ENCODE measurements around the gene TLE3. TPM values are rescaled to one million over a fixed set of nuclear protein-coding genes. Genes with fewer than 3 reads are reported as not detected.

The TLE3 gene
- total and polyA plus RNA-seq, 2 of the 13 experiments (the other 11 are each of a cell fraction or from before 2014, with no cell fraction given), result 11.9 to 13.8 TPM

DNA sequence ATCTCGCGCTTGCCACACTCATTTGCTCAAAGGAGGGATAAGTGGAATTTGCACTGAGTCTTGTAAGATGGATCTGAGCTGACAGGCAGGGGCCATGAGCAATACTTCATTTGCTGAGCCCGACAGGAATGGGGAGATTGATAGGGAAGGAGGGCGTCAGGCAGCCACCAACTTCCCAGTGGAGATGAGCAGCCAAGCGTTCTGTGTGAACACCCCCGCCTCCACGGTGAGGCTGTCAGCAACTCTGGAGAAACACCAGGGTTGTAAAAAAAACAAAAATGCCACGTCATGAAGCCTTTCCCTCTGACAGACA lies 36.8 kb downstream of the TLE3 start:
- ChIA-PET CTCF (ENCODE audit: low intra/inter-chr PET ratio, low total read pairs) (no interaction called here), POLR2A (no interaction called here)
- in situ Hi-C loops (cut with HindIII; ENCODE audit: extremely low pct_ligation_motif_present, low pct_unique_long_range_greater_than_20kb), result no loop called here
- H3K36me3 ChIP-seq (replicated peaks in 1 of 2; ENCODE audit: control insufficient read depth in 1 of 2, insufficient read depth in 2 of 2, low read length in 2 of 2), result peaks cover 52 to 90% of the 10 kb centered on the region in 2 experiments
- no peak overlapping the region for H3K9ac ChIP-seq (ENCODE audit: insufficient read depth, low read depth, low read length)
- no peak overlapping the region for H3K4me3 ChIP-seq (replicated peaks in 1 of 3; ENCODE audit: insufficient read depth in 1 of 3, low read depth in 2 of 3, low read length in 3 of 3)
- 97% methylated on average over 8 of the region's 8 CpGs for WGBS (ENCODE audit: low lambda C conversion rate)
- no peaks in the 10 kb centered on the region for H3K9me3 ChIP-seq (ENCODE audit: low read length)
- intact Hi-C loops (cut with micrococcal nuclease; ENCODE audit: unreplicated experiment), result no loop called here
- no peak overlapping the region for H3K4me2 ChIP-seq (ENCODE audit: low read depth, low read length)
- no TSS peak for BruUV-seq (replicated peaks)
- no peak overlapping the region for H2AFZ ChIP-seq (ENCODE audit: low read length)
- no peak for TF ChIP-seq ARNT2 (CRISPR knock-in tag; IDR thresholded peaks at IDR 0.05; ENCODE audit: low read depth)
- TF ChIP-seq, protein P1, sequence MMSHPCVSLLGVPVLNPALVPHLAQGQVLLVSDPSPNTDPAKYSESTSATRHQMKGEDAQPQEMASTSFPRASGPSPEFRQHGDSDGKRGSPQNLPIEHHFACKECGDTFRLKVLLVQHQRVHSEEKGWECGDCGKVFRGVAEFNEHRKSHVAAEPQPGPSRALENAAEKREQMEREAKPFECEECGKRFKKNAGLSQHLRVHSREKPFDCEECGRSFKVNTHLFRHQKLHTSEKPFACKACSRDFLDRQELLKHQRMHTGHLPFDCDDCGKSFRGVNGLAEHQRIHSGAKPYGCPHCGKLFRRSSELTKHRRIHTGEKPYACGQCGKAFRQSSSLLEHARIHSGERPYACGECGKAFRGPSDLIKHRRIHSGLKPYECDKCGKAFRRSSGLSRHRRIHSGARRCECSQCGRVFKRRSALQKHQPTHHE (CRISPR knock-in tag; IDR thresholded peaks at IDR 0.05; ENCODE audit: borderline replicate concordance), result no peak
- TF ChIP-seq MATR3 (CRISPR knock-in tag; IDR thresholded peaks at IDR 0.05), result no peak
- TF ChIP-seq MYNN (CRISPR knock-in tag; IDR thresholded peaks at IDR 0.05; ENCODE audit: low read depth), result no peak
- TF ChIP-seq, protein P2, sequence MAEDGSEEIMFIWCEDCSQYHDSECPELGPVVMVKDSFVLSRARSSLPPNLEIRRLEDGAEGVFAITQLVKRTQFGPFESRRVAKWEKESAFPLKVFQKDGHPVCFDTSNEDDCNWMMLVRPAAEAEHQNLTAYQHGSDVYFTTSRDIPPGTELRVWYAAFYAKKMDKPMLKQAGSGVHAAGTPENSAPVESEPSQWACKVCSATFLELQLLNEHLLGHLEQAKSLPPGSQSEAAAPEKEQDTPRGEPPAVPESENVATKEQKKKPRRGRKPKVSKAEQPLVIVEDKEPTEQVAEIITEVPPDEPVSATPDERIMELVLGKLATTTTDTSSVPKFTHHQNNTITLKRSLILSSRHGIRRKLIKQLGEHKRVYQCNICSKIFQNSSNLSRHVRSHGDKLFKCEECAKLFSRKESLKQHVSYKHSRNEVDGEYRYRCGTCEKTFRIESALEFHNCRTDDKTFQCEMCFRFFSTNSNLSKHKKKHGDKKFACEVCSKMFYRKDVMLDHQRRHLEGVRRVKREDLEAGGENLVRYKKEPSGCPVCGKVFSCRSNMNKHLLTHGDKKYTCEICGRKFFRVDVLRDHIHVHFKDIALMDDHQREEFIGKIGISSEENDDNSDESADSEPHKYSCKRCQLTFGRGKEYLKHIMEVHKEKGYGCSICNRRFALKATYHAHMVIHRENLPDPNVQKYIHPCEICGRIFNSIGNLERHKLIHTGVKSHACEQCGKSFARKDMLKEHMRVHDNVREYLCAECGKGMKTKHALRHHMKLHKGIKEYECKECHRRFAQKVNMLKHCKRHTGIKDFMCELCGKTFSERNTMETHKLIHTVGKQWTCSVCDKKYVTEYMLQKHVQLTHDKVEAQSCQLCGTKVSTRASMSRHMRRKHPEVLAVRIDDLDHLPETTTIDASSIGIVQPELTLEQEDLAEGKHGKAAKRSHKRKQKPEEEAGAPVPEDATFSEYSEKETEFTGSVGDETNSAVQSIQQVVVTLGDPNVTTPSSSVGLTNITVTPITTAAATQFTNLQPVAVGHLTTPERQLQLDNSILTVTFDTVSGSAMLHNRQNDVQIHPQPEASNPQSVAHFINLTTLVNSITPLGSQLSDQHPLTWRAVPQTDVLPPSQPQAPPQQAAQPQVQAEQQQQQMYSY (CRISPR knock-in tag; IDR thresholded peaks at IDR 0.05), result no peak
- no peak for TF ChIP-seq HDAC1 (CRISPR knock-in tag; IDR thresholded peaks at IDR 0.05)
- TF ChIP-seq, protein P3, sequence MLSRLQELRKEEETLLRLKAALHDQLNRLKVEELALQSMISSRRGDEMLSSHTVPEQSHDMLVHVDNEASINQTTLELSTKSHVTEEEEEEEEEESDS (CRISPR knock-in tag; IDR thresholded peaks at IDR 0.05; ENCODE audit: borderline replicate concordance), result no peak
- TF ChIP-seq ZNF350 (CRISPR knock-in tag; IDR thresholded peaks at IDR 0.05; ENCODE audit: borderline replicate concordance, low read depth), result no peak
- TF ChIP-seq ZNF230 (CRISPR knock-in tag; IDR thresholded peaks at IDR 0.05), result no peak
- TF ChIP-seq HNRNPH1 (optimal IDR thresholded peaks at IDR 0.05; ENCODE audit: low read depth, low read length), result no peak
- no peak for TF ChIP-seq ZNF615 (CRISPR knock-in tag; IDR thresholded peaks at IDR 0.05; ENCODE audit: borderline replicate concordance)
- TF ChIP-seq, protein P4, sequence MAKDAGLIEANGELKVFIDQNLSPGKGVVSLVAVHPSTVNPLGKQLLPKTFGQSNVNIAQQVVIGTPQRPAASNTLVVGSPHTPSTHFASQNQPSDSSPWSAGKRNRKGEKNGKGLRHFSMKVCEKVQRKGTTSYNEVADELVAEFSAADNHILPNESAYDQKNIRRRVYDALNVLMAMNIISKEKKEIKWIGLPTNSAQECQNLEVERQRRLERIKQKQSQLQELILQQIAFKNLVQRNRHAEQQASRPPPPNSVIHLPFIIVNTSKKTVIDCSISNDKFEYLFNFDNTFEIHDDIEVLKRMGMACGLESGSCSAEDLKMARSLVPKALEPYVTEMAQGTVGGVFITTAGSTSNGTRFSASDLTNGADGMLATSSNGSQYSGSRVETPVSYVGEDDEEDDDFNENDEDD (CRISPR knock-in tag; IDR thresholded peaks at IDR 0.05; ENCODE audit: borderline replicate concordance), result no peak
- no peak for TF ChIP-seq CREM (IDR thresholded peaks at IDR 0.05)
- no peak for TF ChIP-seq CREM (CRISPR knock-in tag; IDR thresholded peaks at IDR 0.05)
- TF ChIP-seq, protein P5, sequence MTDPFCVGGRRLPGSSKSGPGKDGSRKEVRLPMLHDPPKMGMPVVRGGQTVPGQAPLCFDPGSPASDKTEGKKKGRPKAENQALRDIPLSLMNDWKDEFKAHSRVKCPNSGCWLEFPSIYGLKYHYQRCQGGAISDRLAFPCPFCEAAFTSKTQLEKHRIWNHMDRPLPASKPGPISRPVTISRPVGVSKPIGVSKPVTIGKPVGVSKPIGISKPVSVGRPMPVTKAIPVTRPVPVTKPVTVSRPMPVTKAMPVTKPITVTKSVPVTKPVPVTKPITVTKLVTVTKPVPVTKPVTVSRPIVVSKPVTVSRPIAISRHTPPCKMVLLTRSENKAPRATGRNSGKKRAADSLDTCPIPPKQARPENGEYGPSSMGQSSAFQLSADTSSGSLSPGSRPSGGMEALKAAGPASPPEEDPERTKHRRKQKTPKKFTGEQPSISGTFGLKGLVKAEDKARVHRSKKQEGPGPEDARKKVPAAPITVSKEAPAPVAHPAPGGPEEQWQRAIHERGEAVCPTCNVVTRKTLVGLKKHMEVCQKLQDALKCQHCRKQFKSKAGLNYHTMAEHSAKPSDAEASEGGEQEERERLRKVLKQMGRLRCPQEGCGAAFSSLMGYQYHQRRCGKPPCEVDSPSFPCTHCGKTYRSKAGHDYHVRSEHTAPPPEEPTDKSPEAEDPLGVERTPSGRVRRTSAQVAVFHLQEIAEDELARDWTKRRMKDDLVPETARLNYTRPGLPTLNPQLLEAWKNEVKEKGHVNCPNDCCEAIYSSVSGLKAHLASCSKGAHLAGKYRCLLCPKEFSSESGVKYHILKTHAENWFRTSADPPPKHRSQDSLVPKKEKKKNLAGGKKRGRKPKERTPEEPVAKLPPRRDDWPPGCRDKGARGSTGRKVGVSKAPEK (CRISPR knock-in tag; IDR thresholded peaks at IDR 0.05; ENCODE audit: borderline replicate concordance), result no peak
- no peak for TF ChIP-seq ZNF260 (CRISPR knock-in tag; IDR thresholded peaks at IDR 0.05; ENCODE audit: borderline replicate concordance, low read depth)
- H3K4me1 ChIP-seq (ENCODE audit: insufficient read depth, low read length), result no peaks in the 10 kb centered on the region
- FAIRE-seq (no peak), ATAC-seq (no peak), DNase-seq (ENCODE audit: low spot score) (no peak)
- H3K79me2 ChIP-seq (ENCODE audit: insufficient read depth, low read length), result no peaks in the 10 kb centered on the region
- H4K20me1 ChIP-seq (ENCODE audit: insufficient read depth, low read length), result peaks cover 8% of the 10 kb centered on the region; the same call in 1 of the 2 replicates
- H3K27me3 ChIP-seq (ENCODE audit: control insufficient read depth in 1 of 2, insufficient read depth in 2 of 2, low read length in 2 of 2), result no peaks in the 10 kb centered on the region
- H3K27ac ChIP-seq (ENCODE audit: extremely low read length, insufficient read depth, low read length), result no peak overlapping the region
